Measurements from ENCODE around the gene ATOSA.

- TF ChIP-seq SP1 (IDR thresholded peaks at IDR 0.05) (no peak), FOXM1 (IDR thresholded peaks at IDR 0.05; ENCODE audit: borderline replicate concordance) (no peak), SUZ12 (IDR thresholded peaks at IDR 0.05) (no peak), FOXA1 (IDR thresholded peaks at IDR 0.05) (no peak), ELF4 (IDR thresholded peaks at IDR 0.05) (no peak), NFRKB (IDR thresholded peaks at IDR 0.05) (no peak), L3MBTL2 (conservative IDR thresholded peaks at IDR 0.05) (no peak)
- TF ChIP-seq, protein P1, sequence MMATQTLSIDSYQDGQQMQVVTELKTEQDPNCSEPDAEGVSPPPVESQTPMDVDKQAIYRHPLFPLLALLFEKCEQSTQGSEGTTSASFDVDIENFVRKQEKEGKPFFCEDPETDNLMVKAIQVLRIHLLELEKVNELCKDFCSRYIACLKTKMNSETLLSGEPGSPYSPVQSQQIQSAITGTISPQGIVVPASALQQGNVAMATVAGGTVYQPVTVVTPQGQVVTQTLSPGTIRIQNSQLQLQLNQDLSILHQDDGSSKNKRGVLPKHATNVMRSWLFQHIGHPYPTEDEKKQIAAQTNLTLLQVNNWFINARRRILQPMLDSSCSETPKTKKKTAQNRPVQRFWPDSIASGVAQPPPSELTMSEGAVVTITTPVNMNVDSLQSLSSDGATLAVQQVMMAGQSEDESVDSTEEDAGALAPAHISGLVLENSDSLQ (IDR thresholded peaks at IDR 0.05): no peak
These were observed 19.0 kb downstream of the ATOSA start for GRCh38 chr15:52660192-52660591.

All from HEK293T (cell line).